Middle frontal gyrus (tissue), 1 donor: Measurements from ENCODE around the gene PDZD11.
"Not testable (repeated sequence)": the region's sequence is repeated elsewhere in the genome, so short reads cannot be mapped to it uniquely, and the experiment has no call there.

Source experiments
- DNase-seq: peaks from one replicate; pipeline ENCODE4 v3.0.0-alpha.2; 2015; ENCODE audit warnings: low spot score; ENCODE audit errors: extremely low spot score

The PDZD11 gene

DNA sequence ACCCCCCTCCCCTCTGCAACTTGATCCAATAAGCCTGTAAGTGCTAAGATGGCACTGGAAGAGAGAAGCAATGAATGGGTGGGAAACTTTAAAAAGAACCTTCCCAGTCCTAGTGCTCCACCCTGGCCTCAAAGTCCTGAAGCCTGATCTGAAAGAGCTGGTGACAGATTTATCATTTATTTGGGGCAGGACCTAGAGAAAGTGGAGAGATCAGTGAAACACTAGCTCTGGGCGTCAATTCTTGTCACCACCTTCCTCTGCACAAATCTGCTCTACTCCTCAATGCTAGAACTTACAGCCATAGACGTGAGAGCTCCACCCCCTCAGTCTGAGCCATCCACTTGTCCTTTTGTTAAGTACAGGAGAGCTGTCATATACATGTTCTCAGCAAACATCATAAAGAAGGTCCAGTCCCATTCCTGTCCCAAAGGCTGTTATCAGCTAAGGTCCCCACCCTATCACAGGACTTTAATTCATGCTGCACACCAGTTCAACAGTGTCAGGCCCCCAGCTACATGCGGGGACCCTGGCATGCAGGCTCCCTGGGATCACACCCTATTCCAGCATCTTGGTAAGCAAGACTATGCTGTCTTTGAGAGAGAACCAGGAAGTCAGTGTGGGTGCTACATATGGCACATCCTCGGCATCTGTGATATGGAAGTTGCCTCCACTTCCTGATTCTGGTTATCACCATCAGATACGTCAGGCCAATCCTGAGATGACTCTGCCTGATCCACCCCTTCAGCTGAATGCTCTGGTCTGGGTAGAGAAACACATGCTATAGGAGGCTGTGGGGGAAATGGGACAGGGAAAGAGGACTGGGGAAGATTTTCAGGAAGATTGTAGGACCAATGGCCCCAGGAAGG is 32.1 kb downstream of the PDZD11 start:
- DNase-seq, result no peak

DNA sequence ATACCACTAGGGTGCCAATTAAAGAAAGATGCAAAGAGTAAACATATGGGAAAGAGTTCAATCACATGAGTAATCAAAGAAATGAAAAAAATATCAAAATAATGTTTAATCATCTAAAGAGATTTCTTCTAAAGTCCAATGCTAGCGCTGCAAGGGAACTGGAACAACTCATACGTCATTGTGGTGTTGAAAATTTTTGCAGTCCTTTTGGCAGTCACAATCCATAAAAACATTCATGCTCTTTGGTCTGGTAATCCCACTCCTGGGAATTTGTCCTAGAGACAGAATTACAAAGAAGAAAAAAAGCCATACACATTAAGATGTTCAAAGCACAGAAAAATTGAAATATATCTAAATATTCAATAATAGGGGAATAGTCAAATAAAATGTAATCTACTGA is 34.3 kb downstream of the PDZD11 start:
- no peak for DNase-seq

DNA sequence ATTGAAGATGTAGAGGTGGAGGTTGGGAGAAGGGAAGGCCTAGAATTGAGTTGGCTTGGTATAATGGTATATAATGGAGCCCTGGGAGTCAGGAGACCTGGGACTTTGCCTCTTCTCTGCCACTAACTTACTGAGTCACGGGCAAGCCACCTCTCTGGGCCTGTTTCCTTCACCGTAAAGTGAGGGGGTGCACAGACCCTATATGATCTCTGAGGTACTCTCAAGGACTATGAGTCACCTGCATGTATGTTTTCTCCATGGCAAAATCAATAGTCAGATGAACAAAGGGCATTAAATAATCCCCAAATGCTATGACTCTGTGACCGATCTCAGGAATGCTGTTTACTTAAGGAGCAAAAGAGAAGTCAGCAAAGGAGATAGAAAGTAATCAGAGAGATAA is 34.8 kb downstream of the PDZD11 start:
- no peak for DNase-seq

DNA sequence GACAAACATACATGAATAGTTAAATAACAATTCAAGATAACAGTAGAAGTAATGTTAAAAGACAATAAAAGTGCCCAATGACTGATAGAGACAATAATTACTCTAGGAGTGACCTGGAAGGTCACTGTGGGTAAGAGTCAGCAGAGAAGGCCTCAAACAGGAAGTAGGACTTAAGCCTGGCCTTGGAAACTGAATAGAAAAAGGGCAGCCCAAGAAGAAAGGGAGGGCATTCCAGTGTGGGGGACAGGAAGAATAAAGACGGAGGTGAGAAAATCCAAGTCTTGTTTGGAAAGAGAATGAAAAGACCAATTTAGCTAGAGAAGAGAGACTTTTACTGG is 35.7 kb downstream of the PDZD11 start:
- DNase-seq, result no peak

DNA sequence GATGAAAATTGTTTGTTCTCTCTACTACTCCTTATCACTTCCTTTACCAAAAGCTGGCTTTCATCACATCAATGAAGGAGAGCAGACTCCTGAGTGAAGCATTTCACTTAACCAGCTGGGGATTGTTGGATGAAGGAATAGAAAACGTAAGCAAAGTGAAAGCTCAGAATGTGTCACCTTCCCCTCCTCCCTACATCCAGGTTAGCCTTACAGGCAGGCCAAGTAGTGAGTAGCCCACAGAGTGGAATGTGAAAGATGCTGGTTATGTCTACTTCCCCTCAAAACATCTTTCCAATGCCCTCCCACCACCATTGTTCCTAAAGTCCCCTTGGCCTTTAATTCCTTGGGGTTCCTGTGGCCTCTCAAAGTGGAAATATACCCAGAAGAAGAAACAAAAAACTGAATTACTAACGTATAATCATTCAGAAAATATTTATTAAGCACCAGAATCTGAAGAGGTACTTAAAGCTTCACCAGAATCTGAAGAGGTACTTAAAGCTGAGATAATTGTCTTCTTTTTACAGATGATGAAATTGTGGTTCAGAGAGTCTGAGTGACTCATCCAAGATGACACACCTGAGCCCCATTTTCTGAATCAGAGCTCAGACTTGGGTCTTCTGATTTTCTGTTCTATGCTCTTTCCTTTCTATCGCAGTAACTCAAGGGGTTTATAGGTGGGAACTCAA is 36.2 kb downstream of the PDZD11 start:
- no peak for DNase-seq

DNA sequence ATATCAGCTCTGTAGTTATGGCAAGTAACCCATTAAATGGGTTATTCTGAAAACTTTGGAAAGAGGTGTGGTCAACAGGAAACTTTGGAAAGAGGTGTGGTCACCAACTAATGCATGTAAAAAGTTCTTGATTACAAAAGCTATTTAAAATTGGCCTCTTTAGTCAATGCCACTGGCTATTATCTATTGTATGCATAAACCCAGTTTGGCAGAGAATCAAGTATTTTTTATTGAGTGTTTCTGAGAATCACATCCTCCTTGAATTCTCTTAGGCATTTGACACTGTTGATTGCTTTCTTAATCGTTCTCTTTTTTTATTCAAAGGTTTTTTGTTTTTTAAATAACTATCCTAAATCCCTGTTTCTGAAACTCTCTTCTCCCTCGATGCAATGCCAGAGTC is 37.2 kb downstream of the PDZD11 start:
- no peak for DNase-seq

DNA sequence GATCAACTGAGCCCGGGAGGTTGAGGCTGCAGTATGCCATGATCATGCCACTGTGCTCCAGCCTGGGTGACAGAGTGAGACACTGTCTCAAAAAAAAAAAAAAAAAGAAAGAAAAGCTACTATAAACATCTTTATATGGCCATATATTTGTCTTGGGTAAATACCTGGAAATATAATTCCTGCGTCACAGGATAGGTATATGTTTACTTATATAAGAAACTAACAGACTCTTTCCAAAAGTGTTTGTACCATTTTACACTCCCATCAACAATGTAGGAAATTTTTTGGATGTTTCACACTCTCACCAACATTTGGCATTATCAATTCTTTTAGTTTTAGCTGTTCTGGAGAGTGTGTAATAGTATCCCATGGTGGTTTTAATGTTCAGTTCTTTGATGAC is 42.5 kb downstream of the PDZD11 start:
- no peak for DNase-seq

DNA sequence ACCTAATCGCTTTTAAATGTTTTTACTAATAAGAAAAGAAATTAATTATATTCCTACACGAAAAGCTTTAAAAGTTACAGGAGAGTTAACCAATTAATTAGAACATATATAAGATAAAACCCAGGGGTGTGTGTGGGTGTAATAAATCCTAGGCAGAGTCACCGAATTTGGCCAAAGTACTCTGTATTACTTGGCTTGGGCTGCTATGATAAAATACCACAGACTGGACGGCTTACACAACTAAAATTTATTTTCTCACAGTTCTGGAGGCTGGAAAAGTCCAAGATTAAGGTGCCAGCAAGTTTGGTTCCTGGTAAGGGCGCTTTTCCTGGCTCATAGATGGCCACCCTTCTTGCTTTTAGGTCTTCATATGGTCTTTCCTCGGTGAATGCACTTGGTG is 44.8 kb downstream of the PDZD11 start:
- no peak for DNase-seq

DNA sequence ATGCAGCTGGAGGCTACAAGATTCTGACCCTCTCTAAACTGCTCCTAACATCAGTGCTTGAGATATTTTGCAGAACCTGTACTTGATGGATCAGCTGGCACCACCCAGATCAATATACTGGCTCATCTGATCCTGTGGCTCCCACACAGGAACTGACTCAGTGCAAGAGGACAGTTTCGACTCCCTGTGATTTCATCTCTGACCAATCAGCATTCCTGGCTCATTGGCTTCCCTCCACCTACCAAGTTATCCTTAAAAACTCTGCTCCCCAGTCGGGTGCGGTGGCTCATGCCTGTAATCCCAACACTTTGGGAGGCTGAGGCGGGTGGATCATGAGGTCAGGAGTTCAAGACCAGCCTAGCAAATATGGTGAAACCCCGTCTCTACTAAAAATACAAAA is 46.1 kb downstream of the PDZD11 start:
- DNase-seq, result not testable (repeated sequence)

DNA sequence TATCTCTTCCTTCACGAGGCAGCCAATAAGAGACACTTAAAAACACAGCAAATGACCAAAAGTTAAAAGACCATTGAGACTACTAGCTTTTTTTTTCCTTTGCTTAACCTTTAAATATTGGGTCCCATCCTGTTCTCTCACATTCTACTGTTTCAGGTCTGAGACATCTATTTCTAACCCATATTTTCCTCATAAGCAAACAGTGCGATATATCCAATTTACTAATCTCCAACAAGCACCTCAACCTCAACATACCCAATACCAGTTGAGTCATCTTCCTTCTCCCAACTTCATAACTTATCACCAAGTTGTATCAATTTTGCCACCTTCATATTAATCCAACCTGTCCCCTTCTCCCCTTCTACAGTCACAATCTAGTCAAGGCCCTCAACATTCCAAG is 48.2 kb downstream of the PDZD11 start:
- DNase-seq, result no peak

DNA sequence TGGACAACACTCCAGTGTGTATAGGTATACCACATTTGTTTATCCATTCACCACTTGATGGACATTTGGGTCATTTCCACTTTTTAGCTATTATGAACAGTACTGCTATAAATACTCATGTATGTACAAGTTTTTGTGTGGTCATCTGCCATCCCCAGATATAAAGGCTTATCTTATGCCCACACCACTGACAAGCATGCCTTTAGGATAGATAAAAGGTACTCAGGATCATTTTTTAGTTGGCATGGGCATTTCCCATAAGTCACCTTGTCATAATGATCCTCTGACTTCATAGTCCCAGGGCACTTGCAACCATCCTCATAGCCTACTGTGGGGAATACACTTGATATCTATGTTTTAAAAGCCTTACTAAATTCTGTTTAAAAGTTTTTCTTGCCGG is 49.0 kb downstream of the PDZD11 start:
- DNase-seq, result no peak
